Dermis microvascular lymphatic vessel endothelial cell (primary cell): ENCODE measurements around the gene OR2T3. TPM values are rescaled to one million over a fixed set of nuclear protein-coding genes. Genes with fewer than 3 reads are reported as not detected.
"Not testable (repeated sequence)": the region's sequence is repeated elsewhere in the genome, so short reads cannot be mapped to it uniquely, and the experiment has no call there.

Experiments used
- DNase-seq, 2 donors: peaks; one replicate each; pipeline versions ENCODE4 v3.0.0 to v3.0.0-alpha.2; 2010; ENCODE audit warnings: low read depth in 2 of 2
- total RNA-seq: library from RNA; depleted of rRNA; stranded (reverse); fragments of >200 nt; gene quantifications from 2 replicates; pipeline ENCODE4 v1.2.1, GENCODE V29; 2014

Gene OR2T3
- total RNA-seq, 1 donor from 2014 or later, result not detected

DNA sequence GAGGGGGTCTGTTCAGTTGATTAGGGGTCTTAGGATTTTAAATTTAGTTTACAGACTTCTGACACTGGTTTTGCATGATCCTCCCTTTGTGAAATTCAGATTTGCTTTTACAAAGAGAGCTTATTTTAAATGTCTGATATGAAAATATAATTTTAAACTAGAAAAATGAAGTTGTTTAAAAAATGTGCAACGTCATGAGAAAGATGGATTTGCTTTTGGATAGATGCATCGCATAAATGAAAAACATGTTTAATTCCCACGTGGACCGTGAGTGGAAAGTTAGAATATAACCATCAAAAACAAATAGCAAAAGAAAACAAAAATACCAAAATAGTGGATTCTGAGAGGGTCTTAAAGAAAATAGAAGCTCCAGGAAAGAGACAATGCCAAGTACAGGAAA is 2.0 kb upstream of the OR2T3 start:
- no peak for DNase-seq

DNA sequence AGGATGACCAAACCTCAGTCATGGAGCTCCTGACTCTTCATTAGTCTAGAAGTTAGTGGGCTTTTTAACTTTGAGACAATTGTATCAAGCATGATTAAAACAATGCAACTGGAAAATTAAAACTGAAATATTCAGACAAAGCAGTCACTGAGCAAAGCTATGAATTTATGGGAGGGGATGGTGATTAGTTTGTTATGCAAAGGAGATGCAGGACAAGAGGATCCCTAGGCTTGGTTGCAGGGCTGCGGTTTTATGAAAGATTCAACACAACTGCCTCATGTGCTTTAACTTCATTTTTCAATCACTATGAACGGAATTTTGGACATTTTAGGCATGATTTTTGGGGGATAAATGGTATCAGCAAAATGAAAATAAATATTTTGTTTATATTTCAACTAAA is 1.0 kb upstream of the OR2T3 start:
- DNase-seq, result not testable (repeated sequence)

DNA sequence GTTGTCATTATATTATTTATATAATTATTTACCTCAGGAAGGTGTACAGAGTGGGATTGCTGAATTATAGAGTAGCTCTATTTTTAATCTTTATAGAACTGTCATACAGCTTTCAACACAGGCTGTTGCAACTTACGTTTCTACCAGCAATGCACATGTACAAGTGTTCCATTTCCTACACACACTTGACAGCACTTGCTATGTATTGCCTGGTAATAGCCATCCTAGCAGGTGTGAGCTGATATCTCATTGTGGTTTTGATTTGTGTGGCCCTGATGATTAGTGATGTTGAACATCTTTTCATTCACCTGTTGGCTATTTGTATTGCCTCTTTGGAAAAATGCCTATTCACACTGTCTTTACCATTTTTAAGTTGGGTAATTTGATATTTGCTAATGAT is 2.5 kb downstream of the OR2T3 start:
- DNase-seq, result not testable (repeated sequence)

DNA sequence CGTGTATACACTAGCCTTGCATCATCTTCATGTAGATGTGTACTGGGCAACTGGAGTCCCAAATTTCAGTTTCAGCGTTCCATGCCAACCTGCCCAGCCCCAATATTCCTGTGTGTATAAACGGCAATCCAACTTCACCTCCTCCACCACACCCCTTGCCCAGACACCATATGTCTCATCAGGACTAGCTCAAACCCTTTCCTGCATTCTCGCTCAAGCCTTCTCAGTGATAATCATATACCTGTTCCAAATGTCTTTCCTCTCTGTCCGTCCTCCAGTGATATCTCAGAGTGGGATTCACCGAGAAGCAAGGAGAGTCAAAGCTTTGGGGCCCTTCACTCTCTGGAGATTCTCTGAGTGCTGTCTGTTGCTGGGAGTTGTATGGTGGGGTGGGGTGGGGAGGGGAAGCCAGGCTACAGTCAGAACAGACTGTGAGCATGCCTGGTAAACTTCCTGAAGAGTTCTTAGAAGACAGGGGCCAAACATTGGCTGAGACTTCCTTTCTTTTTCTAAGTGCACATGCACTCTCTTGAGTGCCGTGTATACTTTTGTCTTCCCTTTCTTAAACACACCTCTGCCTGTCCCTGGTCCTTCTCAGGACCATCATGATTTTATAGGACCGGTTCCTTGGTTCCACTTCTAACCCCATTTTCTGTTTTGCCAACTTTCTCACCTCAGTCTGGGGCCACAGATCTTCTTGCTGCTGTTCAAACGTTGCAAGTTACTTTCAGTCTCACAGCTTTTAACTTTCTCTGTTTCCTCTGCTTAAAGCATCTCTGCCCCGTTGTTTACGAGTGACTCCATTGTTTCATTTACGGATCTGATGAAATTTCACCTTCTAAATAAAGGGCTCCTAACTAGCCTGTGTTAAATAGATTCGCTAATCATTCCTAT is 8.8 kb downstream of the OR2T3 start:
- not testable (repeated sequence) for DNase-seq

DNA sequence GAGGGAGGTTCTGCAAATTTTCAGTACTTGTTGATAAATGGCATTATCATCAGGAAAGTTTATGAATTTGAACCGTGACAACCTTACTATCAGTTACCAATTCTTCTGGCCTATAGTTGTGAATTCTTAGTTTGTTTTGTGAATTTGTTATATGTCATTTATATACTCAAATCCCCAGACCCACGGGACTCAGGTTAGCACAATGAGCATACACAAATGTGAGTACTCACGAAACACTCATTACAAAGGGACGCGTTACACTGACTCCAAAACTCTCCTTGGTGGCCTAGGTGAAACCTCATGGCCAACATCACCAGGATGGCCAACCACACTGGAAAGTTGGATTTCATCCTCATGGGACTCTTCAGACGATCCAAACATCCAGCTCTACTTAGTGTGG is 15.1 kb downstream of the OR2T3 start, which contains the start of gene OR2T5:
OR2T5 (plus strand) TSS at position 301 of the 400 bp plus-strand sequence; CDS start at position 301, 0 bp downstream.
- DNase-seq, result not testable (repeated sequence)

DNA sequence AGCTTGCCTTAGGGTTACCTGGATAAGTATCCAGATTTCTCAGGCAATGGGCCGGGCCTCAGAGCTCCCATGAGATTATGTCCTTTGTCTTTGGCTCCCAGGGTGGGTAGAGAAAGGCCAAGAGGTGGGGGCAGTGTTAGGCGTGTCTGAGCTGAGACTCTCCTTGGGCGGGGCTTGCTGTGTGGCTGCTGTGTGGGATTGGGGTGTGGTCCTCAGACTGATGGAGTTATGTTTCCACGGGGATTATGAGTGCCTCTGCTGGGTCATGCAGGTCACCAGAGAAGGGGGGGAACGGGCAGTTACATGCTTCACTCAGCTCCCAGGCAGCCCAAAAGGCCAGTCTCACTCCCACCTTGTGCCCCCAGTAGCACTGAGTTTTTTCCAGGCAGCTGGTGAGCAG is 23.5 kb downstream of the OR2T3 start:
- not testable (repeated sequence) for DNase-seq

DNA sequence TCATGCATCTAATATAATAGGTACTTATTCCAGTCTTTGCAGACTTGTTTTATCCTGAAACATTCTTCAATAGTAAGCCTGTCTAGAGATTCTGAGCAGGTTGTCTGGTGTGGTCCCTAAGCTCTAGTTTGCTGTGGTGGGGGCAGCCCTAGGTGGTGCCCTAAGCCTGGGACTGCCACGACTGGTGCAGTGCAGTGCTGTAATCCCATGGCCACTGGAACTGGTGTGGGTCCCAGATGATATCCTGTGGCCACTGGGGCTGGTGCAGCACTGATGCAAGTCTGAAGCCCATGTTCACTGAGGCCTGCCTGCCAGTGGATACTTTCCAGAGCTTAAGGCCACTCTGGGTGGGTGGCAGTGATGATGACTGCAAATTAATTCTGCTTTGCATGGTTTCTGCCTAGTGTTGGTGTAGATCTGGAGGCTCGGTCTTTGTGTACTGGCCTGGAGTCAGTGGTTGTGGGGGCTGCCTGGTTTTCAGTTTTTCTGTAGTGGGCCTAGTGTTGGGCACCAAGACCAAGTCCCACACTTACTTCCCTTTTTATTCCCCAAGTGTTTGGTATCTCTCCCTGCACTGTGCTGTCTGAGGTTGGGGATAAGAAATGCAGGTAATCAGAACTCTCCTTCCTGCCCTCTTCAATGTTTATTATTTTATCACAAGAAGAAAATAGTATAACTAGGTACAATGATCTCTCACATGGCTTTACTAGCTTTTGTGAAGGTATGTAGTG is 27.3 kb downstream of the OR2T3 start:
- not testable (repeated sequence) for DNase-seq

DNA sequence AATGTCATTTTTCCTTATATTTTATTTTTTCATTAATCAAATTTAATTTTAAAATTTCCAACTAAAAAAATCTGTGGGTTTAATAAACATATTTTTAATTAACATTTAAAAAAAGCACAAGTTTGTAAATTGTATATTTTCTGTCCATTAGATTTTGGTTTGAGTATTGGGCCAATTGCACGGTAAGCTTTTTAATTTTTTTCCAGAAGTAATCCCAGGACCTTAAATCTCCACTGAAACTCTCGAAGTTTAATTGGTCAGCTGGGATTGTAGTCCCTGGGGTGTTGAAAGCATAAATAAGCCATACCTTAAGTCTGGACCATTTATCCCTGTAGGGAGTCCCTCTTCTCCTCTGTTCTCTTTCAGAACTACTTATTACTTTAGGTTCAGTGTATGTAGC is 34.6 kb downstream of the OR2T3 start, which contains the start of gene OR2G6:
OR2G6 (plus strand) TSS at position 301 of the 400 bp plus-strand sequence. CDS start 13,574 bp downstream, outside the sequence.
- not testable (repeated sequence) for DNase-seq

DNA sequence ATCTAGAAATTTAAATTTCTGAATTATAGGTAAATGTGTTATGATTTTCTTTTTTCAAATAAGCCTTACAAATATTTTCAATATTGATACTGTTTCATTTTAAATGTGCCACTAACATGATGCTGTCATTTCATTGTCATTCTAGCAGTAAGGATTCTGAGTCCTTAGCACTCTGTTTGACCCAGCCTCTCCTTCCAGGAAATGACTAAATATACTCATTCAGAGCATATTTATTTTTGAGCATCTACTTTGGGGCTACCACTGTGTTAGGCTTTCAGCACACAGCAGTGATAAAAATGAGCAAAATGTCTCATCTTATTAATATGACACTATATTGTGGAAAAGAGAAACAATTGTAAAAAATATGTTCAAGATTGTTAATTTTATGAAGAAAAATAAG is 37.1 kb downstream of the OR2T3 start:
- DNase-seq, result not testable (repeated sequence)

DNA sequence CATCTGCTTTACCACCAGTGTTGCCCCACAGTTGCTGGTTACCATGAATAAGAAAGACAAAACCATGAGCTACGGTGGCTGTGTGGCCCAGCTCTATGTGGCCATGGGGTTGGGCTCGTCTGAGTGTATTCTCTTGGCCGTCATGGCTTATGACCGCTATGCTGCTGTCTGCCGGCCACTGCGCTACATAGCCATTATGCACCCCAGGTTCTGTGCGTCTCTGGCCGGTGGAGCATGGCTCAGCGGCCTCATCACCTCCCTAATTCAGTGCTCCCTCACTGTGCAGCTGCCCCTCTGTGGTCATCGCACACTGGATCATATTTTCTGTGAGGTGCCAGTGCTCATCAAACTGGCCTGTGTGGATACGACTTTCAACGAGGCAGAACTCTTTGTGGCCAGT is 48.7 kb downstream of the OR2T3 start:
- DNase-seq, result no peak

Other genes with a start within 250 kb of the OR2T3 start
- gene OR2M4, start 241.9 kb upstream of the OR2T3 start, total RNA-seq, result not detected in 2 replicates
- gene OR2T33, start 195.4 kb upstream of the OR2T3 start, total RNA-seq, result not detected in 2 replicates
- gene OR2T12, start 169.9 kb upstream of the OR2T3 start, total RNA-seq, result not detected in 2 replicates
- gene OR2M7, start 148.8 kb upstream of the OR2T3 start, total RNA-seq, result not detected in 2 replicates
- not detected in 2 replicates for gene OR14C36, start 124.6 kb upstream of the OR2T3 start, total RNA-seq
- gene OR2T4, start 111.7 kb upstream of the OR2T3 start, total RNA-seq, result not detected in 2 replicates
- not detected in 2 replicates for gene OR2T6, start 97.6 kb upstream of the OR2T3 start, total RNA-seq
- gene OR2T1, start 70.3 kb upstream of the OR2T3 start, total RNA-seq, result not detected in 2 replicates
- gene OR2T2, start 27.7 kb upstream of the OR2T3 start, total RNA-seq, result not detected in 2 replicates
- gene OR2T5, start 15.2 kb downstream of the OR2T3 start, total RNA-seq, result not detected in 2 replicates
- not detected in 2 replicates for gene OR2G6, start 34.7 kb downstream of the OR2T3 start, total RNA-seq
- gene OR2T29, start 89.4 kb downstream of the OR2T3 start, total RNA-seq, result not detected in 2 replicates
- not detected in 2 replicates for gene OR2T34, start 101.4 kb downstream of the OR2T3 start, total RNA-seq
- not detected in 2 replicates for gene OR2T10, start 124.3 kb downstream of the OR2T3 start, total RNA-seq
- gene OR2T11, start 161.7 kb downstream of the OR2T3 start, total RNA-seq, result not detected in 2 replicates
- gene OR2T35, start 171.9 kb downstream of the OR2T3 start, total RNA-seq, result not detected in 2 replicates
- not detected in 2 replicates for gene OR2T27, start 182.2 kb downstream of the OR2T3 start, total RNA-seq
- not detected in 2 replicates for gene OR14I1, start 229.4 kb downstream of the OR2T3 start, total RNA-seq